Left colon (tissue), 2 donors: ENCODE measurements around the gene BRAP. TPM values are rescaled to one million over a fixed set of nuclear protein-coding genes. Genes with fewer than 3 reads are reported as not detected.
A peak's percentile ranks its signal among the peaks of the same experiment; 100 is the strongest.
"Not testable (repeated sequence)": the region's sequence is repeated elsewhere in the genome, so short reads cannot be mapped to it uniquely, and the experiment has no call there.

Experiments
- ATAC-seq: fragments of 200-7000 bp; cut with Tn5 transposase; one replicate; pipeline ENCODE4 v1.9.1; 2020; ENCODE audit warnings: mild to moderate bottlenecking, moderate library complexity
- DNase-seq, 2 donors: peaks; one replicate each; pipeline ENCODE4 v3.0.0-alpha.2; 2020
- intact Hi-C, 2 donors: fragments of 100-400 bp; cut with DNase I in 1 of 2; cut with micrococcal nuclease in 1 of 2; formaldehyde crosslinking; loops; one replicate each; pipeline versions ENCODE4 v1.11.2 to v1.14.0; 2022; cut with DNase I, micrococcal nuclease
- long read RNA-seq: library from polyadenylated mRNA; unstranded; transcript quantifications from one replicate; pipeline ENCODE4 v2.0.0, GENCODE V29; 2021
- total RNA-seq, 2 donors: library from RNA; stranded (reverse); fragmentation: NEBNext Ultra II Directional; extraction: Animal tissue kit (Norgen Biotek cat#: 25700); gene quantifications; one replicate each; pipeline ENCODE4 v1.2.1, GENCODE V29; 2021
- donor health status: DM: no; HTN: no; CAD: no.
- donor health status: DM: yes; HTN: yes; CAD: no.

BRAP gene
- total RNA-seq = 10 to 100 TPM; 15.7 to 19.7 TPM
- long read RNA-seq, full-length matches to known transcripts = 20 of 36 reads
- long read RNA-seq, partial matches to known transcripts = 4 of 36 reads
- long read RNA-seq, other reads (novel, unspliced or antisense) = 12 of 36 reads

- intact Hi-C loops = no loop called here
- ATAC-seq = peak; percentile 94
- DNase-seq = peak; percentile 92 to 95
Observed at GRCh38 chr12:111685811-111686573, at the start of gene BRAP, which contains the start of gene ACAD10. BRAP (minus strand) TSS chr12:111685956; CDS start chr12:111685792, 164 bp downstream. ACAD10 (plus strand) TSS chr12:111686053; CDS start chr12:111692710, 6,657 bp downstream.

- intact Hi-C loops = no loop called here
- DNase-seq = no peak
Observed at GRCh38 chr12:111733340-111733915, 47.7 kb upstream of the BRAP start.

DNA sequence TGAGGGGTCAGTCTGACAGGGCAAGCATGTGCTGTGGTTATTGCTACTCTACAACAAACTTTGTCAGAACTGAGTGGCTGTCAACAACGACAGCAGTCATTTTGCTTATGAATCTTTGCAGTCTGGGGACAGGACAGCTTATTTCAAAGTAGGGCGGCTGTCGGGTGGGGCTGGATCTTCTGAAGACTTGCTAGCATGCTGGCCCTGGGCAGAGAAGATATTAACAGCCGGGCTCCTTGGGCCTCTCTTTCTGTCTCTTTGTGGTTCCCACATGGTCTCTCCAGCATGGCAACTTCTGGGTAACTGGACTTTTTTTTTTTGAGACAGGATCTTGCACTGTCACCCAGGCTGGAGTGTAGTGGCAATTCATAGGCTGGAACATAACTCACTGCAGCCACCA lies 47.0 kb upstream of the BRAP start:
- ATAC-seq (no peak), DNase-seq (no peak)
- intact Hi-C loops = no loop called here

More at GRCh38 chr12:111733340-111733915, 47.7 kb upstream of the BRAP start:
- ATAC-seq = no peak

DNA sequence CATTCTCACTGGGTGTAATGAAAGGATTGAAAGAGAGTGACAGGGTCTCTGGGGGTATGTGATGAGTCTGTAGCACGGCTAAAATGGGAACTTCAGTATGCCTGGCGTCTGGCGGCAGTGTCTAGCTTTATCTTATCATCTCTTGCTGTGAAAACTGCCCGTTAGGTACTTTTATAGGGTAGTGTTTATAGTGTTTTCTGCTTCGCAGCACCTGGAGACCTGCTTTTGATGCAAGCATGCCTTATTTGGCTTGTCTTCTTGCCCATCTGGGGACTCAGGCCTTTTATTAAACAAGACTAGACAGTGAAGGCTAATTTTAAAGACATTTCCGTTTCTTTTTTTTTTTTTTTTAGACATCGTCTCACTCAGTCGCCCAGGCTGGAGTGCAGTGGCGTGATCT lies 44.7 kb upstream of the BRAP start:
- ATAC-seq (no peak), DNase-seq (no peak)
- intact Hi-C loops = no loop called here

GRCh38 chr12:111728795-111729194 lies 43.0 kb upstream of the BRAP start:
- ATAC-seq = no peak
- intact Hi-C loops = no loop called here
- no peak for DNase-seq

DNA sequence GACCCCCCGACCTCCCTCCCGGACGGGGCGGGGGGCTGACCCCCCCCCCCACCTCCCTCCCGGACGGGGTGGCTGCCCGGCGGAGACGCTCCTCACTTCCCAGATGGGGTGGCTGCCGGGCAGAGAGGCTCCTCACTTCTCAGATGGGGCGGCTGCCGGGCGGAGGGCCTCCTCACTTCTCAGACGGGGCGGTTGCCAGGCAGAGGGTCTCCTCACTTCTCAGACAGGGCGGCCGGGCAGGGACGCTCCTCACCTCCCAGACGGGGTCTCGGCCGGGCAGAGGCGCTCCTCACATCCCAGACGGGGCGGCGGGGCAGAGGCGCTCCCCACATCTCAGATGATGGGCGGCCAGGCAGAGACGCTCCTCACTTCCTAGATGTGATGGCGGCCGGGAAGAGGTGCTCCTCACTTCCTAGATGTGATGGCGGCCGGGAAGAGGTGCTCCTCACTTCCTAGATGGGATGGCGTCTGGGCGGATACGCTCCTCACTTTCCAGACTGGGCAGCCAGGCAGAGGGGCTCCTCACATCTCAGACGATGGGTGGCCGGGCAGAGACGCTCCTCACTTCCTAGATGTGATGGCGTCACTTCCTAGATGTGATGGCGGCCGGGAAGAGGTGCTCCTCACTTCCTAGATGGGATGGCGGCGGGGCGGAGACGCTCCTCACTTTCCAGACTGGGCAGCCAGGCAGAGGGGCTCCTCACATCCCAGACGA lies 38.0 kb upstream of the BRAP start:
- DNase-seq, intact Hi-C loops, ATAC-seq: not testable (repeated sequence)

DNA sequence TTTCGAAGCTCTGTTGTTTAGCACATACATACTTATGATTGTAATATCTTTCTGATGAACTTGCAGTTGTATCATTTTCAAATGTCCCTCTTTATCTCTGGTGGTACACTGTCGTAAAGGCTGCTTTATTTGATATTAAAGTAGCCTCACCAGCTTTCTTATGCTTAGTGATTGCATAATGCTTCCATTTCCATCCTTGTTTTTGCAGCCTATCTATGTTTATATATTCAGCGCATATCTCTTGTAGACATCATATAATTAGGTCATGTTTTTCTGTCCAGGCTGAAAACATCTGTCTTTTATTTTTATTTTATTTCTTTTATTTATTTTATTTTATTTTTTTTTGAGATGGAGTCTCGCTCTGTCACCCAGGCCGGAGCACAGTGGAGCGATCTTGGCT lies 34.7 kb upstream of the BRAP start:
- ATAC-seq = no peak
- intact Hi-C loops = no loop called here
- DNase-seq = no peak

DNA sequence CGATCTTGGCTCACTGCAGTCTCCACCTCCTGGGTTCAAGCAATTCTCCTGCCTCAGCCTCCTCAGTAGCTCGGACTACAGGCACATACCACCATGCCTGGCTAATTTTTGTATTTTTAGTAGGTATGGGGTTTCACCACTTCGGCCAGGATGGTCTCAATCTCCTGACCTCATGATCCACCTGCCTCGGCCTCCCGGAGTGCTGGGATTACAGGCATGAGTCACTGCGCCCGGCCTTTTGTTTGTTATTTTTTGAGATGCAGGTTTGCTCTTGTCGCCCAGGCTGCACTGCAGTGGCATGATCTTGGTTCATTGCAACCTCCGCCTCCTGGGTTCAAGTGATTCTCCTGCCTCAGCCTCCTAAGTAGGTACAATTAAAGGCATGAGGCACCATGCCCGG lies 33.6 kb upstream of the BRAP start:
- intact Hi-C loops, ATAC-seq, DNase-seq: not testable (repeated sequence)

GRCh38 chr12:111715279-111715678 lies 29.5 kb upstream of the BRAP start:
- intact Hi-C loops = no loop called here
- DNase-seq (no peak), ATAC-seq (no peak)

DNA sequence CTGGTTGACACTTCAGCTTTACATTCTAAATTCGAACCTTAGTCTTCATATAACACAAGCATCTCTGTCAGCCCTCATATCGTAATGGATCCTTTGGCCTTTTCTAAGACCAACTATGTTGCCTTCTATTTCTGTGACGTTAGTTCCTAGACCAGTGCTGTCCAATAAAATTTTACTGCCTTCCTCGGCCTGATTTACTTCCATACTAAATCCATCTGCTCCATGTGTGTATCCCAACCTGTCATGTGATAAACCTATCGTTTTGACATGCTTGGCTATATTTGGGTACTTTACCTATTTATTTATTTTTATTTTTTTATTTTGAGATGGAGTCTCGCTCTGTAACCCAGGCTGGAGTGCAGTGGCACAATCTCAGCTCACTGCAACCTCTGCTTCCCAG lies 20.4 kb upstream of the BRAP start:
- no peak for DNase-seq
- ATAC-seq = no peak
- intact Hi-C loops = no loop called here

GRCh38 chr12:111705672-111706071 lies 19.9 kb upstream of the BRAP start:
- no peak for DNase-seq
- intact Hi-C loops = no loop called here

GRCh38 chr12:111699962-111700361 lies 14.2 kb upstream of the BRAP start:
- ATAC-seq (no peak), DNase-seq (no peak)
- intact Hi-C loops = no loop called here

More at GRCh38 chr12:111705672-111706071, 19.9 kb upstream of the BRAP start:
- no peak for ATAC-seq

DNA sequence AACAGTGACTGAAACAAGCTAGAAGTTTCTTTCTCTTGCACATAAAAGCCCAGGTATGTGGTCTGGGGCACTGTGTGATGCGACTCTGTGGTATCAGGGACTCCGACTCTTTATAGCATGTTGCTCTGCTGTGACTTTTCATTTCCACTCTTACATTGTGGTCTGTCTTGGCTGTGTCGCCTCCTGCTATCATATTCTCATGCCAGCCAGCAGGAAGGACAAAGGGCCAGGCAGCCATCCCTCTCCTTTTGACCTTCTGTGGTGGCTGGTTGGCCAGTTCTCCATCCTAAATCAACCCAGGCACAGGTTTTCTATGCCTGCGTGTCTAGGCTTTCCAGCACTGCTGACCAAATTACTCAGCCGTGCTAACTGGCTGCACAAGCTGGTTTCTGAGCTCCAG lies 8.1 kb upstream of the BRAP start:
- intact Hi-C loops = no loop called here
- ATAC-seq (no peak), DNase-seq (no peak)

- no peak for ATAC-seq
- no peak for DNase-seq
- intact Hi-C loops = no loop called here
Observed at GRCh38 chr12:111692575-111693210, 6.9 kb upstream of the BRAP start.

GRCh38 chr12:111691262-111691661 lies 5.5 kb upstream of the BRAP start:
- DNase-seq (no peak), ATAC-seq (no peak)
- intact Hi-C loops = no loop called here

- DNase-seq (no peak), ATAC-seq (no peak)
- intact Hi-C loops = no loop called here
Observed at GRCh38 chr12:111687952-111688351, 2.2 kb upstream of the BRAP start.

- ATAC-seq (no peak), DNase-seq (no peak)
- intact Hi-C loops = no loop called here
Observed at GRCh38 chr12:111687255-111687654, 1.5 kb upstream of the BRAP start.

DNA sequence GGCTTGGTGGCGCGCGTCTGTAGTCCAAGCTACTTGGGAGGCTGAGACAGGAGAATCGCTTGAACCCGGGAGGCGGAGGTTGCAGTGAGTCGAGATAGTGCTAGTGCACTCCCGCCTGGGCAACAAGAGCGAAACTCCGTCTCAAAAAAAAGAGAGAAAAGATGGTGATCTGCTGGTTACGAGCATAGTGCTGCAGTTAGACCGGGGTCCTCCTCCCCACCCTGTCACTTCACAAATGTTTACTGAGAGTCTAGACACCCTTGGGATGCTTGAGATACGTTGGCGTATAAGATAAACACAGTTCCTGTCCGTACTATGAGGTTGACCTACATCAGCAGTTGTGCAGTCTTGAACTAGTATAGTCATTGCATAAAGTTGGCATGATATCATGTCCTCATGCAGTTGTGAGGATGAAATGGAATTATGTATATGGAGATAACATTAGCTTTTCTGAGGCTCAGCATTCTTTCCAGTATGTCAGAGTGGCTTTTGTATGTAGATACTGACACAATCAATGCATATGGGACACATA lies 884 bp upstream of the BRAP start:
- intact Hi-C loops = no loop called here
- ATAC-seq (no peak), DNase-seq (no peak)

DNA sequence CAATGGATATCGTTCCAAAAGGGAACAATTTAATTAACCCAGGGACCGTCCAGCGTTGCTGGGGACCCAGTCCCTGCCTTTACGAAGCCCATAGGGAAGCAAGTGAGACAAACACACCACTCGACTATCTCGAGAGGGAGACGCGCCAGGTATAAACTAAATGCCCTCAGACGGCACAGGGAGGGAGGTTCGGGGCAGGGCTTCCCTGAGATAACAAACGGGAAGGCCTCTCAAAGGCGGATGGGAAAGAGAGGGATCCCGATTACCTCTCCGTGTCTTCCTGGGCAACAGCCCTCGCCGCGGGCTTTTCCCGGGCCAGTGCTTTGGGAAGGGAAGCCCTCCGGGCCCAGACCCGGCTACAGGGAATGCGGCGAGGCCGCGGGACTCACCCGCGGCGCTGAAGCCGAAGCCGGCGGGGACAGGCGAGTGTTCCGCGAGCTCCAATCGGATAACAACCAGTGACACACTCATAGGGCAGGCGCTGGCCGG lies 390 bp downstream of the BRAP start:
- ATAC-seq = peak; percentile 65

More for the DNA sequence above, 390 bp downstream of the BRAP start:
- intact Hi-C loops = no loop called here
- DNase-seq = peak; percentile 39 to 47
